ACC112 (cell line): ENCODE measurements around the gene UBQLN1.
"Not testable (repeated sequence)": the region's sequence is repeated elsewhere in the genome, so short reads cannot be mapped to it uniquely, and the experiment has no call there.

Source experiments
- H2AFZ ChIP-seq: fragments of 200-600 bp; sonication (generic); one replicate; pipeline ENCODE4 v1.6.0; 2017; ENCODE audit warnings: antibody characterized with exemption, low read length; ENCODE audit not compliant: unreplicated experiment
- H3K27ac ChIP-seq: fragments of 200-600 bp; sonication (generic); 2 replicates; pipeline ENCODE4 v1.5.1; 2014; ENCODE audit warnings: low read depth, mild to moderate bottlenecking, antibody characterized with exemption, low read length, moderate library complexity
- H3K27me3 ChIP-seq: fragments of 200-600 bp; sonication (generic); 2 replicates; pipeline ENCODE4 v1.6.1; 2014; ENCODE audit warnings: mild to moderate bottlenecking, antibody characterized with exemption, low read length, moderate library complexity, mixed read lengths; ENCODE audit not compliant: insufficient read depth
- H3K36me3 ChIP-seq: fragments of 200-600 bp; sonication (generic); 2 replicates; pipeline ENCODE4 v1.6.1; 2016; ENCODE audit warnings: mild to moderate bottlenecking, antibody characterized with exemption, low read length, moderate library complexity, mixed read lengths; ENCODE audit not compliant: insufficient read depth
- H3K4me1 ChIP-seq: fragments of 200-600 bp; sonication (generic); one replicate; pipeline ENCODE4 v1.6.1; 2016; ENCODE audit warnings: low read length, mixed read lengths; ENCODE audit not compliant: insufficient read depth, unreplicated experiment, control insufficient read depth
- H3K4me3 ChIP-seq: fragments of 200-600 bp; sonication (generic); 2 replicates; pipeline ENCODE4 v1.5.1; 2014; ENCODE audit warnings: mild to moderate bottlenecking, low read depth, low read length
- H3K79me2 ChIP-seq: fragments of 200-600 bp; sonication (generic); one replicate; pipeline ENCODE4 v1.6.0; 2016; ENCODE audit warnings: low read length; ENCODE audit not compliant: control insufficient read depth, unreplicated experiment, insufficient read depth

UBQLN1 gene

GRCh38 chr9:83707768-83708514, at the start of gene UBQLN1:
UBQLN1 (minus strand) TSS chr9:83707958; CDS start chr9:83707679, 279 bp downstream.
- Histone ChIP-seq H3K27ac (peak within 1 kb of the TSS; percentile 97), H3K79me2 (peaks cover 48% of the 10 kb centered on the region), H3K4me1 (peaks cover 13% of the 10 kb centered on the region), H3K36me3 (no peaks in the 10 kb centered on the region), H3K4me3 (peak within 1 kb of the TSS; percentile 86), H3K27me3 (no peaks in the 10 kb centered on the region), H2AFZ (peak within 1 kb of the TSS; percentile 97)

GRCh38 chr9:83754383-83754977, 46.7 kb upstream of the UBQLN1 start:
- no peak overlapping the region for H3K27ac ChIP-seq
- H3K79me2 ChIP-seq, result no peaks in the 10 kb centered on the region
- no peak overlapping the region for H3K4me3 ChIP-seq
- H3K27me3 ChIP-seq, result peaks cover 2% of the 10 kb centered on the region; the same call in 1 of the 2 replicates
- H2AFZ ChIP-seq, result no peak overlapping the region
- H3K4me1 ChIP-seq, result no peaks in the 10 kb centered on the region
- no peaks in the 10 kb centered on the region for H3K36me3 ChIP-seq

- Histone ChIP-seq H3K79me2 (no peaks in the 10 kb centered on the region), H2AFZ (no peak overlapping the region), H3K4me1 (no peaks in the 10 kb centered on the region), H3K27me3 (no peaks in the 10 kb centered on the region), H3K27ac (no peak overlapping the region), H3K4me3 (no peak overlapping the region), H3K36me3 (no peaks in the 10 kb centered on the region)
These were observed 41.9 kb upstream of the UBQLN1 start for GRCh38 chr9:83749706-83750105.

- Histone ChIP-seq H3K27ac (no peak overlapping the region), H3K4me3 (no peak overlapping the region), H3K79me2 (no peaks in the 10 kb centered on the region), H2AFZ (no peak overlapping the region), H3K36me3 (no peaks in the 10 kb centered on the region), H3K27me3 (no peaks in the 10 kb centered on the region), H3K4me1 (no peaks in the 10 kb centered on the region)
These were observed 36.4 kb upstream of the UBQLN1 start for GRCh38 chr9:83744206-83744605.

- no peaks in the 10 kb centered on the region for H3K79me2 ChIP-seq
- H3K27me3 ChIP-seq, result no peaks in the 10 kb centered on the region
- no peak overlapping the region for H3K4me3 ChIP-seq
- H3K36me3 ChIP-seq, result no peaks in the 10 kb centered on the region
- no peak overlapping the region for H2AFZ ChIP-seq
- no peak overlapping the region for H3K27ac ChIP-seq
- no peaks in the 10 kb centered on the region for H3K4me1 ChIP-seq
These were observed 26.0 kb upstream of the UBQLN1 start for GRCh38 chr9:83733739-83734138.

GRCh38 chr9:83728591-83729368, 21.0 kb upstream of the UBQLN1 start:
- not testable (repeated sequence) for H3K4me1 ChIP-seq, H3K4me3 ChIP-seq, H3K36me3 ChIP-seq

GRCh38 chr9:83724436-83724835, 16.7 kb upstream of the UBQLN1 start:
- no peak overlapping the region for H3K4me3 ChIP-seq
- no peaks in the 10 kb centered on the region for H3K36me3 ChIP-seq
- H3K27ac ChIP-seq, result no peak overlapping the region
- H3K4me1 ChIP-seq, result no peaks in the 10 kb centered on the region
- peaks cover 20% of the 10 kb centered on the region; the same call in 1 of the 2 replicates for H3K27me3 ChIP-seq
- no peak overlapping the region for H2AFZ ChIP-seq
- H3K79me2 ChIP-seq, result no peaks in the 10 kb centered on the region

More at GRCh38 chr9:83728591-83729368, 21.0 kb upstream of the UBQLN1 start:
- H3K27me3 ChIP-seq, H2AFZ ChIP-seq, H3K79me2 ChIP-seq, H3K27ac ChIP-seq: not testable (repeated sequence)

GRCh38 chr9:83722726-83723495, 15.2 kb upstream of the UBQLN1 start:
- no peaks in the 10 kb centered on the region for H3K79me2 ChIP-seq
- H3K4me1 ChIP-seq, result no peaks in the 10 kb centered on the region
- H3K27ac ChIP-seq, result no peak overlapping the region
- no peaks in the 10 kb centered on the region for H3K36me3 ChIP-seq
- H3K27me3 ChIP-seq, result peaks cover 20% of the 10 kb centered on the region; the same call in 1 of the 2 replicates
- H3K4me3 ChIP-seq, result no peak overlapping the region
- H2AFZ ChIP-seq, result no peak overlapping the region

GRCh38 chr9:83721509-83721908, 13.8 kb upstream of the UBQLN1 start:
- Histone ChIP-seq H3K4me1 (no peaks in the 10 kb centered on the region), H3K27ac (no peak overlapping the region), H3K36me3 (no peaks in the 10 kb centered on the region), H3K4me3 (no peak overlapping the region), H3K79me2 (no peaks in the 10 kb centered on the region), H2AFZ (no peak overlapping the region), H3K27me3 (peaks cover 20% of the 10 kb centered on the region; the same call in 1 of the 2 replicates)

- H3K36me3 ChIP-seq, result no peaks in the 10 kb centered on the region
- no peak overlapping the region for H3K27ac ChIP-seq
- H3K79me2 ChIP-seq, result no peaks in the 10 kb centered on the region
- no peaks in the 10 kb centered on the region for H3K4me1 ChIP-seq
- H2AFZ ChIP-seq, result no peak overlapping the region
- H3K27me3 ChIP-seq, result peaks cover under 1% of the 10 kb centered on the region; the same call in 1 of the 2 replicates
- no peak overlapping the region for H3K4me3 ChIP-seq
These were observed 8.0 kb upstream of the UBQLN1 start for GRCh38 chr9:83715794-83716193.
